GM13977 (cell line): ENCODE data around the gene TRIM38.
"Not testable (repeated sequence)": the region's sequence is repeated elsewhere in the genome, so short reads cannot be mapped to it uniquely, and the experiment has no call there.

Source experiments
- DNase-seq: peaks from one replicate; pipeline ENCODE4 v3.0.0; 2012; ENCODE audit warnings: low spot score
- CTCF ChIP-seq: IDR thresholded peaks from 2 replicates; pipeline ENCODE4 v1.5.1; 2012; ENCODE audit warnings: mild to moderate bottlenecking, control low read depth; ENCODE audit not compliant: insufficient read depth; ENCODE audit errors: extremely low read depth, missing control alignments
- in situ Hi-C: fragments of 300-500 bp; cut with MboI; formaldehyde crosslinking; loops from one replicate; pipeline ENCODE4 v1.12.0; 2022; ENCODE audit warnings: low sequenced_read_pairs, low pct_unique_long_range_greater_than_20kb, mixed read lengths, inconsistent platforms; ENCODE audit not compliant: unreplicated experiment

The TRIM38 gene

GRCh38 chr6:26009817-26010216 lies 47.2 kb downstream of the TRIM38 start:
- TF ChIP-seq CTCF, result no peak
- DNase-seq, result no peak
- in situ Hi-C loops, result no loop called here

- DNase-seq, result no peak
- in situ Hi-C loops, result no loop called here
- no peak for TF ChIP-seq CTCF
These were observed 49.5 kb downstream of the TRIM38 start for GRCh38 chr6:26012061-26012460.

- in situ Hi-C loops, DNase-seq: not testable (repeated sequence)
These were observed 51.8 kb downstream of the TRIM38 start for GRCh38 chr6:26014386-26014785.

GRCh38 chr6:26016245-26016962 lies 53.8 kb downstream of the TRIM38 start:
- TF ChIP-seq CTCF, result no peak
- in situ Hi-C loops, result no loop called here
- DNase-seq, result no peak

GRCh38 chr6:26016963-26017631 lies 54.5 kb downstream of the TRIM38 start:
- in situ Hi-C loops, result no loop called here
- no peak for DNase-seq
- no peak for TF ChIP-seq CTCF

- in situ Hi-C loops, result no loop called here
- peak; percentile 44 for DNase-seq
- TF ChIP-seq CTCF, result peak; percentile 39
These were observed 55.0 kb downstream of the TRIM38 start for GRCh38 chr6:26017632-26017966.

GRCh38 chr6:26019261-26019830 lies 56.7 kb downstream of the TRIM38 start:
- no peak for TF ChIP-seq CTCF
- DNase-seq, result no peak
- in situ Hi-C loops, result no loop called here
